Upper lobe of right lung (tissue), 1 donor: ENCODE results near the gene FNTB. TPM values are rescaled to one million over a fixed set of nuclear protein-coding genes. Genes with fewer than 3 reads are reported as not detected.

Experiments used
- ATAC-seq: fragments of 200-7000 bp; cut with Tn5 transposase; one replicate; pipeline ENCODE4 v1.9.1; 2020; ENCODE audit warnings: mild to moderate bottlenecking, moderate library complexity
- DNase-seq: peaks from one replicate; pipeline ENCODE4 v3.0.0-alpha.2; 2020
- H3K27ac ChIP-seq: fragments of 200-600 bp; one replicate; pipeline ENCODE4 v1.8.0; 2022
- H3K27me3 ChIP-seq: fragments of 200-600 bp; one replicate; pipeline ENCODE4 v1.8.0; 2022; ENCODE audit warnings: mild to moderate bottlenecking
- H3K36me3 ChIP-seq: fragments of 200-600 bp; one replicate; pipeline ENCODE4 v1.8.0; 2022
- H3K4me1 ChIP-seq: fragments of 200-600 bp; one replicate; pipeline ENCODE4 v1.8.0; 2022
- H3K4me3 ChIP-seq: fragments of 200-600 bp; one replicate; pipeline ENCODE4 v1.8.0; 2022; ENCODE audit warnings: mild to moderate bottlenecking
- H3K9me3 ChIP-seq: fragments of 200-600 bp; one replicate; pipeline ENCODE4 v1.8.0; 2022
- intact Hi-C: fragments of 100-400 bp; cut with DNase I; formaldehyde crosslinking; loops from one replicate; pipeline ENCODE4 v1.11.0; 2022
- total RNA-seq: library from RNA; stranded (reverse); fragmentation: NEBNext Ultra II Directional; extraction: Animal tissue kit (Norgen Biotek cat#: 25700); gene quantifications from one replicate; pipeline ENCODE4 v1.2.1, GENCODE V29; 2021
- TF ChIP-seq, protein P1 (sequence below): fragments of 200-600 bp; IDR thresholded peaks from one replicate; pipeline ENCODE4 v1.8.0; 2022; ENCODE audit warnings: antibody characterized with exemption
- donor health status: DM: no; HTN: yes; CAD: no; lungs with severe emphysema.

Gene FNTB
- total RNA-seq, 1 donor from 2014 or later: 14.2 TPM

GRCh38 chr14:65070471-65070976 lies 83.8 kb downstream of the FNTB start:
- H3K36me3 ChIP-seq: peaks cover 47% of the 10 kb centered on the region
- peaks cover 19% of the 10 kb centered on the region for H3K4me1 ChIP-seq
- no peaks in the 10 kb centered on the region for H3K27me3 ChIP-seq
- DNase-seq (peak; percentile 71), ATAC-seq (peak; percentile 83)
- no peaks in the 10 kb centered on the region for H3K9me3 ChIP-seq
- no peak overlapping the region for H3K27ac ChIP-seq
- TF ChIP-seq, protein P1, sequence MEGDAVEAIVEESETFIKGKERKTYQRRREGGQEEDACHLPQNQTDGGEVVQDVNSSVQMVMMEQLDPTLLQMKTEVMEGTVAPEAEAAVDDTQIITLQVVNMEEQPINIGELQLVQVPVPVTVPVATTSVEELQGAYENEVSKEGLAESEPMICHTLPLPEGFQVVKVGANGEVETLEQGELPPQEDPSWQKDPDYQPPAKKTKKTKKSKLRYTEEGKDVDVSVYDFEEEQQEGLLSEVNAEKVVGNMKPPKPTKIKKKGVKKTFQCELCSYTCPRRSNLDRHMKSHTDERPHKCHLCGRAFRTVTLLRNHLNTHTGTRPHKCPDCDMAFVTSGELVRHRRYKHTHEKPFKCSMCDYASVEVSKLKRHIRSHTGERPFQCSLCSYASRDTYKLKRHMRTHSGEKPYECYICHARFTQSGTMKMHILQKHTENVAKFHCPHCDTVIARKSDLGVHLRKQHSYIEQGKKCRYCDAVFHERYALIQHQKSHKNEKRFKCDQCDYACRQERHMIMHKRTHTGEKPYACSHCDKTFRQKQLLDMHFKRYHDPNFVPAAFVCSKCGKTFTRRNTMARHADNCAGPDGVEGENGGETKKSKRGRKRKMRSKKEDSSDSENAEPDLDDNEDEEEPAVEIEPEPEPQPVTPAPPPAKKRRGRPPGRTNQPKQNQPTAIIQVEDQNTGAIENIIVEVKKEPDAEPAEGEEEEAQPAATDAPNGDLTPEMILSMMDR: no peak
- no peak overlapping the region for H3K4me3 ChIP-seq
- intact Hi-C loops: no loop called here

- intact Hi-C loops: no loop called here
- ATAC-seq (no peak), DNase-seq (no peak)
- no peak overlapping the region for H3K27ac ChIP-seq
- H3K27me3 ChIP-seq: no peaks in the 10 kb centered on the region
- H3K36me3 ChIP-seq: peaks cover 49% of the 10 kb centered on the region
- H3K9me3 ChIP-seq: no peaks in the 10 kb centered on the region
- TF ChIP-seq, protein P1: no peak
- H3K4me1 ChIP-seq: peaks cover 19% of the 10 kb centered on the region
- no peak overlapping the region for H3K4me3 ChIP-seq
Measured at GRCh38 chr14:65071544-65071943, 84.8 kb downstream of the FNTB start.

DNA sequence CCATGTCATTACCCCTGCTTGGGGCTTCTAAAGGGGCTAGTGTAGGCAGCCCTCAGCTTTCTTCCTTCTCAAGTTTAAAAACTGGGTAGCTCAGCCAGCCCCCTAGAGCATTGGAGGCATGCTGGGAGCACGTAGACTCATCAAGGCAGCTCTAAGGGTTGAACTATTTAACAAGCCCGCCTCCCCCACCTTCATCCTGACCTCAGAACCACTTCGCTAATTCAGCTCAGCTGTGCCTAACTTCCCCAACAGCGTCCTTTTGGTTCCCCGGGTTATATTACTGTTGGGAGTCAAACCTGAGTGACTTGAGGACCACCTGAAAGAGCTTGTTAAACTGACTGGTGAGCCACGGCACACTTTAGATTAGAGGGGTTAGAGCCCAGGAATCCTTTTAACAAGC lies 85.6 kb downstream of the FNTB start:
- ATAC-seq: no peak
- no peak for DNase-seq
- Histone ChIP-seq H3K27me3 (no peaks in the 10 kb centered on the region), H3K9me3 (no peaks in the 10 kb centered on the region), H3K4me3 (no peak overlapping the region), H3K27ac (no peak overlapping the region), H3K4me1 (peaks cover 19% of the 10 kb centered on the region), H3K36me3 (peaks cover 56% of the 10 kb centered on the region)
- intact Hi-C loops: no loop called here
- TF ChIP-seq, protein P1: no peak

GRCh38 chr14:65072937-65073336 lies 86.2 kb downstream of the FNTB start:
- Histone ChIP-seq H3K4me1 (peaks cover 19% of the 10 kb centered on the region), H3K27ac (no peak overlapping the region)

GRCh38 chr14:65073605-65074201 lies 87.0 kb downstream of the FNTB start:
- Histone ChIP-seq H3K36me3 (peaks cover 68% of the 10 kb centered on the region), H3K4me3 (no peak overlapping the region), H3K27me3 (no peaks in the 10 kb centered on the region), H3K27ac (no peak overlapping the region), H3K9me3 (no peaks in the 10 kb centered on the region), H3K4me1 (peaks cover 19% of the 10 kb centered on the region)
- DNase-seq (no peak), ATAC-seq (no peak)
- intact Hi-C loops: no loop called here
- TF ChIP-seq, protein P1: no peak

More at GRCh38 chr14:65072937-65073336, 86.2 kb downstream of the FNTB start:
- no peak overlapping the region for H3K4me3 ChIP-seq
- H3K9me3 ChIP-seq: no peaks in the 10 kb centered on the region
- ATAC-seq (no peak), DNase-seq (no peak)
- intact Hi-C loops: no loop called here
- no peaks in the 10 kb centered on the region for H3K27me3 ChIP-seq
- H3K36me3 ChIP-seq: peaks cover 63% of the 10 kb centered on the region
- TF ChIP-seq, protein P1: no peak
